ENCODE results near the gene DYNLRB2. TPM values are rescaled to one million over a fixed set of nuclear protein-coding genes. Genes with fewer than 3 reads are reported as not detected.

The DYNLRB2 gene
- total and polyA plus RNA-seq, 2 experiments from 2014 or later, result 2.3 TPM; not detected in 1

GRCh38 chr16:80596507-80597207 lies 55.9 kb downstream of the DYNLRB2 start:
- no peak for TF ChIP-seq CTCF (IDR thresholded peaks at IDR 0.05; ENCODE audit: low read depth, low read length)
- no peak overlapping the region for H3K27ac ChIP-seq
- no peaks in the 10 kb centered on the region for H3K9me3 ChIP-seq (ENCODE audit: low read depth)
- H3K4me1 ChIP-seq (ENCODE audit: low read depth), result no peaks in the 10 kb centered on the region
- H3K27me3 ChIP-seq, result no peaks in the 10 kb centered on the region
- DNase-seq (ENCODE audit: low read depth in 1 of 2, low spot score in 1 of 2), result no peak
- no peaks in the 10 kb centered on the region for H3K36me3 ChIP-seq
- H3K4me3 ChIP-seq, result no peak overlapping the region

GRCh38 chr16:80599466-80599865 lies 58.7 kb downstream of the DYNLRB2 start:
- Histone ChIP-seq H3K27ac (no peak overlapping the region), H3K4me3 (no peak overlapping the region), H3K4me1 (ENCODE audit: low read depth) (no peaks in the 10 kb centered on the region), H3K27me3 (no peaks in the 10 kb centered on the region), H3K36me3 (no peaks in the 10 kb centered on the region), H3K9me3 (ENCODE audit: low read depth) (no peaks in the 10 kb centered on the region)
- TF ChIP-seq CTCF (IDR thresholded peaks at IDR 0.05; ENCODE audit: low read depth, low read length), result no peak
- DNase-seq (ENCODE audit: low read depth in 1 of 2, low spot score in 1 of 2), result no peak
